ENCODE results near the gene NDUFA8. TPM values are rescaled to one million over a fixed set of nuclear protein-coding genes. Genes with fewer than 3 reads are reported as not detected.
A peak's percentile ranks its signal among the peaks of the same experiment; 100 is the strongest.

The NDUFA8 gene
- polyA plus RNA-seq, 6 donors from 2014 or later = 40.4 to 80.5 (median 68.1) TPM

- Mint-ChIP-seq H3K27me3 (peaks cover 3 to 22% (median 9%) of the 10 kb centered on the region in 3 donors), H3K9me3 (peaks cover under 1 to 10% (median 3%) of the 10 kb centered on the region in 7 donors), H3K36me3 (peaks cover 0 to 3% of the 10 kb centered on the region in 2 donors), H3K4me1 (no peaks in the 10 kb centered on the region), H3K4me3 (no peak overlapping the region), H3K27ac (peak overlapping the region in 2 of 6 donors; percentile 78 to 87)
- DNase-seq (no peak), ATAC-seq (ENCODE audit: low read depth in 2 of 2) (no peak)
Observed at GRCh38 chr9:122109035-122109813, 50.4 kb downstream of the NDUFA8 start.

- Mint-ChIP-seq H3K36me3 (peaks cover 0 to 10% of the 10 kb centered on the region in 2 donors), H3K4me3 (no peak overlapping the region), H3K27ac (no peak overlapping the region), H3K27me3 (peaks cover 4 to 10% (median 8%) of the 10 kb centered on the region in 3 donors), H3K4me1 (no peaks in the 10 kb centered on the region), H3K9me3 (peaks cover 5 to 21% (median 14%) of the 10 kb centered on the region in 7 donors)
- ATAC-seq (ENCODE audit: low read depth in 2 of 2) (no peak), DNase-seq (no peak)
Observed at GRCh38 chr9:122107291-122107805, 52.2 kb downstream of the NDUFA8 start.

GRCh38 chr9:122106576-122106975, 53.0 kb downstream of the NDUFA8 start:
- DNase-seq (no peak), ATAC-seq (ENCODE audit: low read depth in 2 of 2) (no peak)
- H3K27ac Mint-ChIP-seq = no peak overlapping the region
- peaks cover 5 to 25% (median 14%) of the 10 kb centered on the region in 7 donors for H3K9me3 Mint-ChIP-seq
- no peaks in the 10 kb centered on the region for H3K4me1 Mint-ChIP-seq
- no peak overlapping the region for H3K4me3 Mint-ChIP-seq
- H3K36me3 Mint-ChIP-seq = peaks cover 0 to 10% of the 10 kb centered on the region in 2 donors
- peaks cover 0 to 12% (median 8%) of the 10 kb centered on the region in 3 donors for H3K27me3 Mint-ChIP-seq

GRCh38 chr9:122103985-122104384, 55.6 kb downstream of the NDUFA8 start:
- H3K27ac Mint-ChIP-seq = no peak overlapping the region
- H3K9me3 Mint-ChIP-seq = peaks cover 5 to 25% (median 14%) of the 10 kb centered on the region in 7 donors
- H3K27me3 Mint-ChIP-seq = peaks cover 0 to 24% (median 8%) of the 10 kb centered on the region in 3 donors

GRCh38 chr9:122102156-122102555, 57.4 kb downstream of the NDUFA8 start:
- Mint-ChIP-seq H3K4me3 (peak overlapping the region in 1 of 8 donors; percentile 45), H3K36me3 (peaks cover 0 to 10% of the 10 kb centered on the region in 2 donors), H3K4me1 (peaks cover 0 to 6% (median 4%) of the 10 kb centered on the region in 3 donors), H3K27me3 (peaks cover 8 to 24% (median 16%) of the 10 kb centered on the region in 3 donors), H3K27ac (no peak overlapping the region), H3K9me3 (peaks cover 5 to 25% (median 14%) of the 10 kb centered on the region in 7 donors)
- no peak for DNase-seq
- no peak for ATAC-seq (ENCODE audit: low read depth in 2 of 2)

More at GRCh38 chr9:122103985-122104384, 55.6 kb downstream of the NDUFA8 start:
- no peak overlapping the region for H3K4me3 Mint-ChIP-seq
- peaks cover 0 to 6% (median 4%) of the 10 kb centered on the region in 3 donors for H3K4me1 Mint-ChIP-seq
- no peak for DNase-seq
- ATAC-seq (ENCODE audit: low read depth in 2 of 2) = no peak
- peaks cover 0 to 10% of the 10 kb centered on the region in 2 donors for H3K36me3 Mint-ChIP-seq

- H3K27me3 Mint-ChIP-seq = peaks cover 22 to 32% (median 24%) of the 10 kb centered on the region in 3 donors
- no peak overlapping the region for H3K4me3 Mint-ChIP-seq
- no peak for DNase-seq
- peaks cover 5 to 25% (median 14%) of the 10 kb centered on the region in 7 donors for H3K9me3 Mint-ChIP-seq
- H3K4me1 Mint-ChIP-seq = peaks cover 0 to 6% (median 4%) of the 10 kb centered on the region in 3 donors
- no peak overlapping the region for H3K27ac Mint-ChIP-seq
- no peak for ATAC-seq (ENCODE audit: low read depth in 2 of 2)
- H3K36me3 Mint-ChIP-seq = peaks cover 0 to 10% of the 10 kb centered on the region in 2 donors
Observed at GRCh38 chr9:122100756-122101155, 58.8 kb downstream of the NDUFA8 start.

GRCh38 chr9:122099271-122099869, 60.2 kb downstream of the NDUFA8 start:
- DNase-seq = peak; percentile 69
- ATAC-seq (ENCODE audit: low read depth in 2 of 2) = peak; percentile 80 to 84
- Mint-ChIP-seq H3K27me3 (peaks cover 23 to 32% (median 28%) of the 10 kb centered on the region in 3 donors), H3K27ac (peak overlapping the region in 1 of 6 donors; percentile 10), H3K9me3 (peaks cover 5 to 23% (median 7%) of the 10 kb centered on the region in 7 donors), H3K36me3 (peaks cover 0 to 9% of the 10 kb centered on the region in 2 donors), H3K4me1 (peaks cover 8 to 17% (median 17%) of the 10 kb centered on the region in 3 donors), H3K4me3 (peak overlapping the region in 4 of 8 donors; percentile 30 to 61 (median 50))

- Mint-ChIP-seq H3K27me3 (peaks cover 21 to 32% (median 23%) of the 10 kb centered on the region in 3 donors), H3K9me3 (peaks cover 0 to 8% (median 0%) of the 10 kb centered on the region in 7 donors), H3K4me1 (peaks cover 12 to 23% (median 23%) of the 10 kb centered on the region in 3 donors), H3K36me3 (no peaks in the 10 kb centered on the region), H3K27ac (no peak overlapping the region), H3K4me3 (no peak overlapping the region)
- ATAC-seq (ENCODE audit: low read depth in 2 of 2) (no peak), DNase-seq (no peak)
Observed at GRCh38 chr9:122097679-122098315, 61.8 kb downstream of the NDUFA8 start.

GRCh38 chr9:122096620-122097415, 62.8 kb downstream of the NDUFA8 start:
- Mint-ChIP-seq H3K4me1 (peaks cover 18 to 30% (median 29%) of the 10 kb centered on the region in 3 donors), H3K9me3 (no peaks in the 10 kb centered on the region), H3K27me3 (peaks cover 21 to 25% (median 23%) of the 10 kb centered on the region in 3 donors), H3K27ac (no peak overlapping the region), H3K4me3 (peak overlapping the region in 1 of 8 donors; percentile 18), H3K36me3 (no peaks in the 10 kb centered on the region)
- DNase-seq = no peak
- no peak for ATAC-seq (ENCODE audit: low read depth in 2 of 2)

GRCh38 chr9:122095010-122095767, 64.4 kb downstream of the NDUFA8 start:
- Mint-ChIP-seq H3K27me3 (peaks cover 17 to 23% (median 21%) of the 10 kb centered on the region in 3 donors), H3K36me3 (no peaks in the 10 kb centered on the region), H3K27ac (no peak overlapping the region), H3K4me3 (peak overlapping the region in 6 of 8 donors; percentile 26 to 99 (median 86)), H3K9me3 (no peaks in the 10 kb centered on the region), H3K4me1 (peaks cover 31 to 45% (median 44%) of the 10 kb centered on the region in 3 donors)
- peak in 1 of 2 donors; percentile 2 for ATAC-seq (ENCODE audit: low read depth in 2 of 2)
- DNase-seq = peak; percentile 42
